ENCODE results near the gene BBC3.
A peak's percentile ranks its signal among the peaks of the same experiment; 100 is the strongest.

BBC3 gene

DNA sequence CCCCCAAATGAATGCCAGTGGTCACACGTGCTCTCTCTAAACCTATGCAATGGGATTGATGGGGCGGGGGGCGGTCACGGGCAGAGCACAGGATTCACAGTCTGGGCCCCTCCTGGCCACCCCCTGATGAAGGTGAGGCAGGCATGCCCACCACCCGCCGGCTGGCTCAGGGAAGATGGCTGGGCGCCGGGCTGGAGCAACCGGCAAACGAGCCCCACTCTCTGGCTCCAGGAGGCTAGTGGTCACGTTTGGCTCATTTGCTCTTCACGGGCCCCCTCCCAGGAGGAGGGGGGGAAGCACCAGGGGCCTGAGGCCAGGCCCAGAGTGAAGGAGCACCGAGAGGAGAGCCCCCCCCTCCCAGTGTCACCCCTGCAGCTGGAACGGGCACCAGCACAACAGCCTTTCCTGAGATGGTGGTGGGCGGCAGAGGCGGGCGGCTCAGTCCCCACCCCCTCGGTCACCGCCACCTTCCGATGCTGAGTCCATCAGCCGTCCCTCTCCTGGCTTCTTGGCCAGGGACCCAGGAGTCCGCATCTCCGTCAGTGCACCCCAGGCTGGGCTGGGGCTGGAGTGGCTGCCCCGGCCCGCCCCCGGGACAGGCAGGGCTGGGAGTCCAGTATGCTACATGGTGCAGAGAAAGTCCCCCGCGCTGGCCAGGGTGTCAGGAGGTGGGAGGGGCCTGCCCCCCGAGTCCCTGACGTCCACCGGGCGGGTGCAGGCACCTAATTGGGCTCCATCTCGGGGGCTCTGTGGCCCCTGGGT is 9.7 kb downstream of the BBC3 start:
- Histone ChIP-seq H3K27ac (ENCODE audit: low read depth, low read length) (no peak overlapping the region), H3K4me3 (ENCODE audit: low read depth, low read length) (no peak overlapping the region), H2AFZ (ENCODE audit: low read length, unreplicated experiment) (no peak overlapping the region), H3K27me3 (ENCODE audit: insufficient read depth, low read length) (no peaks in the 10 kb centered on the region), H3K79me2 (ENCODE audit: control insufficient read depth, insufficient read depth, low read length, unreplicated experiment) (no peaks in the 10 kb centered on the region), H3K4me1 (ENCODE audit: control insufficient read depth, insufficient read depth, low read length, unreplicated experiment) (peaks cover 2% of the 10 kb centered on the region), H3K36me3 (ENCODE audit: insufficient read depth, low read length) (no peaks in the 10 kb centered on the region)

DNA sequence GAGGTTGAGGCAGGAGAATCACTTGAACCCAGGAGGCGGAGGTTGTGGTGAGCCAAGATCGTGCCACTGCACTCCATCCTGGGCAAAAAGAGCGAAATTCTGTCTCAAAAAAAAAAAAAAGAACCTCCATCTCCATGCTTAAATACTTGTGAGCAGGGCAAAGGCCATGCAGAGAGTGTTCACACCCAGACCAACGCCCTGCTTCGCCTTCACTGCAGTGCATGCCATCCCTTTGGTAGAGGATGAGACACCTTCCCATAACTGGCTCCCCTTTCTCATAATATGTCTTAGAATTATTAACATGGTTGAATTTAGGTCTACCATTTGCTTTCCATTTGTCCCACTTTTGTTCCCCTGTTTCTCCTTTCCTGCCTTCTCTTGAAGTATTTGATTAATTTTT is 15.4 kb downstream of the BBC3 start:
- H3K4me1 ChIP-seq (ENCODE audit: control insufficient read depth, insufficient read depth, low read length, unreplicated experiment): no peaks in the 10 kb centered on the region
- H3K27ac ChIP-seq (ENCODE audit: low read depth, low read length): no peak overlapping the region
- no peak overlapping the region for H3K4me3 ChIP-seq (ENCODE audit: low read depth, low read length)
- H3K27me3 ChIP-seq (ENCODE audit: insufficient read depth, low read length): no peaks in the 10 kb centered on the region
- H3K36me3 ChIP-seq (ENCODE audit: insufficient read depth, low read length): no peaks in the 10 kb centered on the region
- no peak overlapping the region for H2AFZ ChIP-seq (ENCODE audit: low read length, unreplicated experiment)
- H3K79me2 ChIP-seq (ENCODE audit: control insufficient read depth, insufficient read depth, low read length, unreplicated experiment): no peaks in the 10 kb centered on the region

DNA sequence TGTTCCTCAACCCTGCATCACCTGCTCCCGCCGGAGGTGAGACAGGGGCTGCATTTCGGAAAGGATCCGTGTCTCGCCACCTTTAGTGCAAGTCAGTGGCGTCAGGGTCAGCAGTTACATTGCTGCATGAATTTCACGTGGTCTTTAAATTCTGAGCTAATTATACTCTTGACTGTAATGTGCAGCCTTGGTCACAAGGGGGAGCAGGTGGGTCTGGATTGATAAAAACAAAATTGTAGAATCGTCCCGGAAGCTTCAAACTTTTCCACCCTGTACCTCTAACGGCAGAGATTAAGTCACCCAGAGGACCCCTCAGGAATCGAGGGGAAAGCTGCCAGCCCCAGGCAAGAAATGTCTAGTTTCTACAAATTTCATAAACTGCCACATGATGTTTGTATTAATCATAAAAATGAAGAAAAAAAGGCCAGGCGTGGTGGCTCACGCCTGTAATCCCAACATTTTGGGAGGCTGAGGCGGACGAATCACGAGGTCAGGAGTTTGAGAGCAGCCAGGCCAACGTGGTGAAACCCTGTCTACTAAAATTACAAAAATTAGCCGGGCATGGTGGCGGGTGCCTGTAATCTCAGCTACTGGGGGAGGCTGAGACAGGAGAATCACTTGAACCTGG is 20.2 kb downstream of the BBC3 start:
- Histone ChIP-seq H3K36me3 (ENCODE audit: insufficient read depth, low read length) (0 out of 2 replicates have a peak, but pooled peaks cover 4% of the 10 kb centered on the region), H3K27ac (ENCODE audit: low read depth, low read length) (peak overlapping the region; percentile 29; the same call in 1 of the 2 replicates), H2AFZ (ENCODE audit: low read length, unreplicated experiment) (no peak overlapping the region), H3K4me1 (ENCODE audit: control insufficient read depth, insufficient read depth, low read length, unreplicated experiment) (no peaks in the 10 kb centered on the region), H3K4me3 (ENCODE audit: low read depth, low read length) (no peak overlapping the region), H3K27me3 (ENCODE audit: insufficient read depth, low read length) (no peaks in the 10 kb centered on the region), H3K79me2 (ENCODE audit: control insufficient read depth, insufficient read depth, low read length, unreplicated experiment) (no peaks in the 10 kb centered on the region)

DNA sequence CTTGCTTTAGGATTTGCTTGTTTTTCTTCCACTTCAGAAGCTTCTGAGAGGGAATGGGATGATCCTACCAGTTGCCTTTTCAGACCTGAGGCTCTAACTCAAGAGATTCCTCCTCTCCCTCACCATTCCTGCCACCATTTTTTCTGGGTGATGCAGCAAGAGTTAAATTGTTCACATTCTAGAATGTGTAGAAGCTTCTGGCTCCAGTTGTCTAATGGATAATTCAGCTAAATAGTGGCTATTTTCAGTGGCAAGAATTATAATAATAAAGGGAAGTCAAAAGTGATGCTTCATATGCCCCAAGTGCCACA is 20.9 kb downstream of the BBC3 start:
- Histone ChIP-seq H3K27me3 (ENCODE audit: insufficient read depth, low read length) (no peaks in the 10 kb centered on the region), H3K27ac (ENCODE audit: low read depth, low read length) (no peak overlapping the region), H3K4me3 (ENCODE audit: low read depth, low read length) (no peak overlapping the region), H3K36me3 (ENCODE audit: insufficient read depth, low read length) (0 out of 2 replicates have a peak, but pooled peaks cover 4% of the 10 kb centered on the region), H2AFZ (ENCODE audit: low read length, unreplicated experiment) (no peak overlapping the region), H3K4me1 (ENCODE audit: control insufficient read depth, insufficient read depth, low read length, unreplicated experiment) (no peaks in the 10 kb centered on the region), H3K79me2 (ENCODE audit: control insufficient read depth, insufficient read depth, low read length, unreplicated experiment) (no peaks in the 10 kb centered on the region)

DNA sequence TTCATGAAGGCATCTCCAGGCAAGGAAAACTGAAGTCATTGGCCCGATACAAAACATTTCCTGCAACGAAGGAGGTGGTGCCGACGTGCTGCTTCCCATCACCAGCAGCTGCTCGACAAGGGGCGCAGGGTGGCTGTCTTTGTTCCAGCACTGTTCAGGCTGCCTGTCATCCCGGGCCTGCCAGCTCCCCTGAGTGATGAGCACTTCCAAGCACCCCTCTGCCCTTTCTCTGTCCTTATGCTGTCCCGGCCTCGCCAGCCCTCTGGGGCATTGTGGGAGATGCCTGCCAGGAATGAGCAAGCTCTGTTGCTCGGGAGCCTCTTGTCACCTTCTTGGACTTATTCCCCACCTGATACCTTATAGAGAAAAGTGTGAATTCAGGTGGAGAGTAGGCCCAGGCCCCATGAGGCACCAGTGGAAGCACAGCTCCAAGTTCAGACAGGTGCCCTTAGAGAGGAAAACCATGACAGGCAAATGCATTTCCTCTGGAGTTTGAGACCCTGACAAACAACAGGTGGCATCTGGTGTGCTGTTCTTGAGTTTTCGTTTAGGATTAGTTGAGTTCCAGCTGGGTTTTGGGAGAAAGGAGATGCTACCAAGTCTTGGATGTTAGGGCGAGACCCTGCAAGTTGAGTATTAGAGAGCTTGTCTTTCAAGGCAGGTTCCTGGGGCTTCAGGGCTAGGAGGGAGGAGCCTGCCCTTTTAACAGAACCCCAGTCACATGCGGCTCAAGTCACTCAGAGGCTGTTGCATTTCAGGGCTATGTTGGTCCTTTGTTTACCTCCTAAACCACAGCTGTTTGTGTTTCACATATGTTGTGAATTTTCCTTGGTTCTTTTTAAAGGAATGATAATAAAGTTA is 21.4 kb downstream of the BBC3 start:
- Histone ChIP-seq H3K4me1 (ENCODE audit: control insufficient read depth, insufficient read depth, low read length, unreplicated experiment) (no peaks in the 10 kb centered on the region), H3K27ac (ENCODE audit: low read depth, low read length) (no peak overlapping the region), H3K79me2 (ENCODE audit: control insufficient read depth, insufficient read depth, low read length, unreplicated experiment) (no peaks in the 10 kb centered on the region), H3K36me3 (ENCODE audit: insufficient read depth, low read length) (0 out of 2 replicates have a peak, but pooled peaks cover 4% of the 10 kb centered on the region), H3K4me3 (ENCODE audit: low read depth, low read length) (no peak overlapping the region), H2AFZ (ENCODE audit: low read length, unreplicated experiment) (no peak overlapping the region), H3K27me3 (ENCODE audit: insufficient read depth, low read length) (no peaks in the 10 kb centered on the region)

DNA sequence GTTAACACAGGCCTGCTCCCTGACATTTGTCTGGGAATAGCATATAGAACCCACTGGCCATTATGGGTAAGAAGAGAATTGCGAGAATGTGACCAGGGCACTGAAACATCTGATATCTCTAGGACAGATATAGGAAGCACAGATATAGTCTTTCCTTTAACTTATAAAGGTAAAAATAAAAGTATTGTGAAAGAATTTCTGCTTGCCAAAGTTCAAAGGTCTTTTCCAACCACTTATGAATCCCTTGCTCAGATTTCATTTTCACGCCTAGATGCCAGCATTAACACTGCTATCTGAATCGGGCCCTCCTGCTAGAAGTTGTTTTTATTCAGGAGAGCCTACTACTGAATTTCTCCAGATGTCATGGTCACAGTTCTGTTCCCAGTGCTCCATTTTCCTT is 27.7 kb downstream of the BBC3 start:
- 0 out of 2 replicates have a peak, but pooled peaks cover 4% of the 10 kb centered on the region for H3K36me3 ChIP-seq (ENCODE audit: insufficient read depth, low read length)
- no peak overlapping the region for H2AFZ ChIP-seq (ENCODE audit: low read length, unreplicated experiment)
- H3K27me3 ChIP-seq (ENCODE audit: insufficient read depth, low read length): no peaks in the 10 kb centered on the region
- no peaks in the 10 kb centered on the region for H3K4me1 ChIP-seq (ENCODE audit: control insufficient read depth, insufficient read depth, low read length, unreplicated experiment)
- H3K79me2 ChIP-seq (ENCODE audit: control insufficient read depth, insufficient read depth, low read length, unreplicated experiment): no peaks in the 10 kb centered on the region
- no peak overlapping the region for H3K27ac ChIP-seq (ENCODE audit: low read depth, low read length)
- H3K4me3 ChIP-seq (ENCODE audit: low read depth, low read length): no peak overlapping the region

DNA sequence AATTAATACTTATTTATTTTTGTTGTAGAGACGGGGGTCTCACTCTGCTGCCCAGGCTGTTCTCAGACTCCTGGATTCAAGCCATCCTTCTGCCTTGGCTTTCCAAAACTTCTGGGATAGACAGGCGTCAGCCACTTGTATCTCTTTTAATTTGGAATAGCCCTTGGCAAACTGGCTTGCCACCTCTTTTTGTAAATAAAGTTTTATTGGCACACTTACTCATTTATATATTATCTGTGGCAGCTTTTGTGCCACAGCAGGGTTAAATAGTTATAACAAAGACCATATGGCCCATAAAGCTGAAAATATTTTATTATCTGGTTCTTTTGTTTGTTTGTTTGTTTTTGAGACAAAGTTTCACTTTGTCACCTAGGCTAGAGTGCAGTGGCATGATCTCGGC is 30.5 kb downstream of the BBC3 start:
- H3K4me1 ChIP-seq (ENCODE audit: control insufficient read depth, insufficient read depth, low read length, unreplicated experiment): no peaks in the 10 kb centered on the region
- no peaks in the 10 kb centered on the region for H3K36me3 ChIP-seq (ENCODE audit: insufficient read depth, low read length)
- no peak overlapping the region for H2AFZ ChIP-seq (ENCODE audit: low read length, unreplicated experiment)
- no peaks in the 10 kb centered on the region for H3K27me3 ChIP-seq (ENCODE audit: insufficient read depth, low read length)
- H3K27ac ChIP-seq (ENCODE audit: low read depth, low read length): no peak overlapping the region
- no peaks in the 10 kb centered on the region for H3K79me2 ChIP-seq (ENCODE audit: control insufficient read depth, insufficient read depth, low read length, unreplicated experiment)
- no peak overlapping the region for H3K4me3 ChIP-seq (ENCODE audit: low read depth, low read length)

DNA sequence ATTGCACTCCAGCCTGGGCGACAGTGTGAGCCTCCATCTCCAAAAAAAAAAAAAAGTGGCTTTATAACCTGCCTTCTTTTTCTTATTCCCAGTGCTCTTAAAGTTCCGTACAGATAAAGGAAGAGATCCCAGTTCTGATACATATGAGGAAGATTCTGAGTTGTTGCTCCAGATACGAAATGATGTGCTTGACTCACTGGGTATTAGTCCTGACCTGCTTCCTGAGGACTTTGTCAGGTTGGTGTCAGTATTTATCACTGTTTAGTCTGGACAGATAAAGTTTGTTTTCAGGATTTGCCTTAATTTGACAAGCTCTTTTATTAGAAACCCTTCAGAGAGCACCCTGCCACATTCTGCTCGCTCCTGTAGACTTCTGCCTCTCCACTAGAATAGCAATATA is 33.9 kb downstream of the BBC3 start:
- no peaks in the 10 kb centered on the region for H3K79me2 ChIP-seq (ENCODE audit: control insufficient read depth, insufficient read depth, low read length, unreplicated experiment)
- 0 out of 2 replicates have a peak, but pooled peaks cover 4% of the 10 kb centered on the region for H3K36me3 ChIP-seq (ENCODE audit: insufficient read depth, low read length)

DNA sequence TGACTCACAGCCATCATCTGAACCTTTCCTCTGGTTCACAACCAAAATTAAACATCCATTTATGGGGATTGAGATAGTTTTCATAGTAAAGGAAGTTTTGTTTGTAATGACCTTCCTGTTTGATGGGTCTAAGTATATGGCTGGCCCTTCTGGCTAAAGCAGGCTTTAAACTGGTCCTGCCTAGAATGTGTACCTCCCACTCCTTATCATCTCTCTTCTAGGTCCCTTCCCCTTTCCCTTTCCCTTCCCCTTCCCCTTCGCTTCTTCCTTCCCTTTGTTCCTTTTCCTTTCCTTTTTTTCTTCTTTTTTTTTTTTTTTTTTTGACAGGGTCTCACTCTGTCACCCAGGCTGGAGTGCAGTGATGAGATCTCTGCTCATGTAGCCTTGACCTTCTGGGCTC is 35.6 kb downstream of the BBC3 start:
- Histone ChIP-seq H3K79me2 (ENCODE audit: control insufficient read depth, insufficient read depth, low read length, unreplicated experiment) (no peaks in the 10 kb centered on the region), H3K4me3 (ENCODE audit: low read depth, low read length) (no peak overlapping the region), H3K36me3 (ENCODE audit: insufficient read depth, low read length) (0 out of 2 replicates have a peak, but pooled peaks cover 4% of the 10 kb centered on the region), H2AFZ (ENCODE audit: low read length, unreplicated experiment) (no peak overlapping the region), H3K27me3 (ENCODE audit: insufficient read depth, low read length) (no peaks in the 10 kb centered on the region), H3K27ac (ENCODE audit: low read depth, low read length) (no peak overlapping the region), H3K4me1 (ENCODE audit: control insufficient read depth, insufficient read depth, low read length, unreplicated experiment) (peaks cover 5% of the 10 kb centered on the region)

More for the DNA sequence above, 33.9 kb downstream of the BBC3 start:
- Histone ChIP-seq H3K27ac (ENCODE audit: low read depth, low read length) (no peak overlapping the region), H3K4me3 (ENCODE audit: low read depth, low read length) (no peak overlapping the region), H2AFZ (ENCODE audit: low read length, unreplicated experiment) (no peak overlapping the region), H3K27me3 (ENCODE audit: insufficient read depth, low read length) (no peaks in the 10 kb centered on the region), H3K4me1 (ENCODE audit: control insufficient read depth, insufficient read depth, low read length, unreplicated experiment) (no peaks in the 10 kb centered on the region)

DNA sequence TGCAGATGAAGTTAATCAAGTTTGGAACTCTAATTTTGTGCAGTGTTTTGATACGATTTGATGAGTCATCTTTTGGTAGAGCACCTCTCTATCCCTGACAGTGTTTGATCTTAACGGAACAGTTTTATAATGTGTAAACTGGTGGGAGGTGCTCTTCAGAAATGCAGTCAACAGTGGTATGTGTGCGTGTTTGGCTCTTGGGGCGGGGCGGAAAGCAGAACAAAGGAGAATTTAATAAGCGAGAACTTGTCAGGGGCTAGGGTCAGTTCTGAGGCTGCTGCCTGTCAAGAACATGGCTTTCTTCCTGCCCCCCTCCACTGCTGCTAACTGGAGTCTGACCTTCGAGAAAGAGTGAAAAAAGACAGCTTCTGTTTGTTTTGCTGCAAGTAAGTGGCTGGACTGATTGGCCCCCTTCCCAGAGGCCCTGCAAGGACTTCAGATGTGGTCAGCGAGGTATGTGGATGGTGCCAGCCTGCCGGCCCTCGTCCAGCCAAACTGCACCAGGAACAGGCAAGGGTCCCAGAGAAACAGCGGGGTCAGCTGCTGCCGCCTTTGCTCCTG is 40.8 kb downstream of the BBC3 start:
- peaks cover 18% of the 10 kb centered on the region for H3K4me1 ChIP-seq (ENCODE audit: control insufficient read depth, insufficient read depth, low read length, unreplicated experiment)
- H3K27ac ChIP-seq (ENCODE audit: low read depth, low read length): peak overlapping the region; percentile 42; the same call in 1 of the 2 replicates
- H3K4me3 ChIP-seq (ENCODE audit: low read depth, low read length): no peak overlapping the region
- H3K79me2 ChIP-seq (ENCODE audit: control insufficient read depth, insufficient read depth, low read length, unreplicated experiment): no peaks in the 10 kb centered on the region
- H2AFZ ChIP-seq (ENCODE audit: low read length, unreplicated experiment): no peak overlapping the region
- no peaks in the 10 kb centered on the region for H3K27me3 ChIP-seq (ENCODE audit: insufficient read depth, low read length)
- 0 out of 2 replicates have a peak, but pooled peaks cover 4% of the 10 kb centered on the region for H3K36me3 ChIP-seq (ENCODE audit: insufficient read depth, low read length)

Measured in ACC112 (cell line).